Endothelial cell of umbilical vein (primary cell): Measurements from ENCODE around the gene INPP4B. TPM values are rescaled to one million over a fixed set of nuclear protein-coding genes. Genes with fewer than 3 reads are reported as not detected.

Experiments
- BruUV-seq: library from RNA; stranded (reverse); fragments of 400-500 nt; replicated peaks from 2 replicates; lab custom pipeline; 2021; lab: Mats Ljungman, UMichigan
- CTCF ChIA-PET: fragments of 300-600, 350-600 bp; sonication (Branson Sonifier 250); formaldehyde crosslinking; loops from one replicate; lab custom pipeline; 2021; ENCODE audit warnings: antibody characterized with exemption, inconsistent platforms; lab: Charles Lee
- POLR2A ChIA-PET: fragments of 300-600, 350-600 bp; sonication (Branson Sonifier 250); formaldehyde crosslinking; loops from one replicate; lab custom pipeline; 2021; ENCODE audit warnings: antibody characterized with exemption, inconsistent platforms; lab: Charles Lee
- DNase-seq: peaks from one replicate; pipeline ENCODE4 v3.0.0-alpha.2; 2011; ENCODE audit warnings: low read depth, low spot score
- FAIRE-seq: peaks from 2 replicates; lab custom pipeline; 2011; peaks lifted over from hg19 to GRCh38; lab: Jason Lieb, UNC
- H2AFZ ChIP-seq: 2 replicates; pipeline ENCODE4 v1.6.0; 2012; ENCODE audit warnings: low read depth, low read length, control low read depth, inconsistent platforms
- H3K27ac ChIP-seq: 2 replicates; pipeline ENCODE4 v1.5.1; 2011; ENCODE audit warnings: low read depth, mild to moderate bottlenecking, control low read depth, low read length, moderate library complexity; ENCODE audit not compliant: insufficient read depth
- H3K27me3 ChIP-seq, 2 experiments: 2 replicates each; pipeline versions ENCODE4 v1.6.0 to v1.6.1; 2011; ENCODE audit warnings: low read length in 2 of 2, mixed read lengths in 1 of 2; ENCODE audit not compliant: control insufficient read depth in 2 of 2, insufficient read depth in 2 of 2
- H3K36me3 ChIP-seq, 2 experiments: 2 replicates in 1 of 2; 3 replicates in 1 of 2; pipeline ENCODE4 v1.5.1; 2011; ENCODE audit warnings: low read length in 2 of 2, mild to moderate bottlenecking in 1 of 2, moderate library complexity in 1 of 2; ENCODE audit not compliant: control insufficient read depth in 2 of 2, insufficient read depth in 2 of 2; ENCODE audit errors: extremely low read depth in 1 of 2
- H3K4me1 ChIP-seq: 3 replicates; pipeline ENCODE4 v1.5.1; 2011; ENCODE audit warnings: mild to moderate bottlenecking, low read length; ENCODE audit not compliant: control insufficient read depth, insufficient read depth; ENCODE audit errors: extremely low read depth
- H3K4me2 ChIP-seq: 2 replicates; pipeline ENCODE4 v1.6.1; 2011; ENCODE audit warnings: low read length, control low read depth, mixed read lengths; ENCODE audit not compliant: insufficient read depth
- H3K4me3 ChIP-seq, 3 experiments: fragments of 200-600 bp in 1 of 3; sonication (generic), shearing (Covaris generic) in 1 of 3; replicated peaks in 1 of 3; 2 replicates each; pipeline ENCODE4 v1.5.1; 2011 to 2016; ENCODE audit warnings: control low read depth in 3 of 3, low read length in 3 of 3, mild to moderate bottlenecking in 2 of 3, inconsistent platforms in 1 of 3, low read depth in 1 of 3, moderate library complexity in 1 of 3; ENCODE audit not compliant: insufficient read depth in 1 of 3
- H3K79me2 ChIP-seq: 2 replicates; pipeline ENCODE4 v1.6.0; 2012; ENCODE audit warnings: low read length, inconsistent platforms; ENCODE audit not compliant: control insufficient read depth, insufficient read depth
- H3K9ac ChIP-seq: replicated peaks from 2 replicates; pipeline ENCODE3; 2011; ENCODE audit warnings: low read length, control low read depth; ENCODE audit not compliant: insufficient read depth; ENCODE audit errors: extremely low read depth
- H3K9me1 ChIP-seq: replicated peaks from 3 replicates; pipeline ENCODE4 v1.6.0; 2011; ENCODE audit warnings: mild to moderate bottlenecking, low read length; ENCODE audit not compliant: control insufficient read depth, insufficient read depth; ENCODE audit errors: extremely low read depth
- H3K9me3 ChIP-seq: replicated peaks from 2 replicates; pipeline ENCODE4 v1.5.1; 2012; ENCODE audit warnings: low read length, inconsistent platforms; ENCODE audit not compliant: control insufficient read depth, insufficient read depth
- H4K20me1 ChIP-seq: replicated peaks from 2 replicates; pipeline ENCODE3; 2011; ENCODE audit warnings: mild to moderate bottlenecking, low read length; ENCODE audit not compliant: control insufficient read depth, insufficient read depth; ENCODE audit errors: extremely low read depth
- CTCF ChIP-seq, 2 donors: IDR thresholded peaks; 1 replicate in 1 of 2; 2 replicates in 1 of 2; pipeline ENCODE4 v1.5.1; 2011; ENCODE audit warnings: low read length in 2 of 2, mild to moderate bottlenecking in 2 of 2, moderate library complexity in 2 of 2, control low read depth in 1 of 2, inconsistent platforms in 1 of 2, low read depth in 1 of 2; ENCODE audit not compliant: insufficient read depth in 1 of 2; ENCODE audit errors: extremely low read depth in 1 of 2
- EZH2 ChIP-seq: IDR thresholded peaks from 2 replicates; pipeline ENCODE4 v1.6.1; 2012; ENCODE audit warnings: borderline replicate concordance, low read depth, mild to moderate bottlenecking, moderate library complexity, low read length, inconsistent platforms; ENCODE audit not compliant: severe bottlenecking
- FOS ChIP-seq: IDR thresholded peaks from 2 replicates; pipeline ENCODE4 v1.6.1; 2011; ENCODE audit warnings: mild to moderate bottlenecking, low read length, moderate library complexity, borderline replicate concordance; ENCODE audit not compliant: insufficient read depth
- GATA2 ChIP-seq: IDR thresholded peaks from 2 replicates; pipeline ENCODE4 v1.7.0; 2011; ENCODE audit warnings: low read depth, mild to moderate bottlenecking, moderate library complexity, mixed read lengths, low read length; ENCODE audit not compliant: insufficient read length, insufficient read depth
- JUN ChIP-seq: IDR thresholded peaks from 2 replicates; pipeline ENCODE4 v1.6.1; 2011; ENCODE audit warnings: borderline replicate concordance, low read depth; ENCODE audit not compliant: insufficient read length, insufficient read depth
- MAX ChIP-seq: IDR thresholded peaks from 2 replicates; pipeline ENCODE4 v1.6.1; 2011; ENCODE audit not compliant: insufficient read depth, insufficient read length
- MYC ChIP-seq: IDR thresholded peaks from one replicate; pipeline ENCODE4 v1.6.1; 2011; ENCODE audit warnings: mild to moderate bottlenecking, low read depth, low read length
- POLR2A ChIP-seq: IDR thresholded peaks from 2 replicates; pipeline ENCODE4 v1.6.1; 2012; ENCODE audit warnings: low read depth, mild to moderate bottlenecking, control low read depth, low read length
- POLR2AphosphoS5 ChIP-seq: IDR thresholded peaks from 2 replicates; pipeline ENCODE4 v1.6.1; 2012; ENCODE audit warnings: low read depth, mild to moderate bottlenecking, control low read depth, low read length, moderate library complexity; ENCODE audit not compliant: insufficient read depth
- dilution Hi-C: fragments of 300-500 bp; cut with MboI; formaldehyde crosslinking; loops from one replicate; pipeline ENCODE4 v1.15.0; 2019; ENCODE audit warnings: low sequenced_read_pairs; ENCODE audit not compliant: extremely low pct_ligation_motif_present
- intact Hi-C: fragments of 100-400 bp; cut with micrococcal nuclease; formaldehyde crosslinking; loops from one replicate; pipeline ENCODE4 v1.10.0; 2022
- polyA plus RNA-seq, 4 experiments: library from polyadenylated mRNA; depleted of rRNA in 3 of 4; stranded (reverse) in 3 of 4; unstranded in 1 of 4; fragments of >200 nt; gene quantifications; 2 replicates each; pipeline versions ENCODE4 v1.2.1 to v1.2.3, GENCODE V29; 2011 to 2012; ENCODE audit warnings: missing spikeins in 1 of 4
- total RNA-seq: library from RNA; stranded (reverse); gene quantifications from 2 replicates; pipeline ENCODE4 v1.2.3, GENCODE V29; 2021

INPP4B gene
- total and polyA plus RNA-seq, 2 donors (not counting 3 experiments of a cell fraction or from before 2014, with no cell fraction given), result 0.41 to 3.1 TPM

GRCh38 chr4:142341268-142341667 is 504.8 kb downstream of the INPP4B start:
- Histone ChIP-seq H3K4me2 (no peak overlapping the region), H3K79me2 (no peaks in the 10 kb centered on the region), H2AFZ (no peak overlapping the region), H3K9ac (no peak overlapping the region), H3K36me3 (no peaks in the 10 kb centered on the region), H3K4me3 (no peak overlapping the region), H4K20me1 (no peaks in the 10 kb centered on the region), H3K9me3 (no peaks in the 10 kb centered on the region), H3K4me1 (no peaks in the 10 kb centered on the region), H3K27me3 (no peaks in the 10 kb centered on the region), H3K9me1 (no peaks in the 10 kb centered on the region), H3K27ac (no peak overlapping the region)
- BruUV-seq, result no TSS peak
- no peak for DNase-seq
- FAIRE-seq, result no peak
- CTCF ChIA-PET, result interaction anchor here (1.0 to 1.7 kb wide), 3 partner anchors 11 to 419 kb away, joined by 3 to 4 read pairs (median 3); no protein-coding TSS in a partner anchor
- no peak for TF ChIP-seq MYC
- TF ChIP-seq JUN, result no peak
- TF ChIP-seq GATA2, result no peak
- TF ChIP-seq POLR2A, result no peak
- TF ChIP-seq CTCF (IDR thresholded peaks at IDR 0.05; ENCODE audit: extremely low read depth in 1 of 2, insufficient read depth in 1 of 2, low read depth in 1 of 2, low read length in 2 of 2), result no peak
- intact Hi-C loops (no loop called here), dilution Hi-C loops (no loop called here)
- POLR2A ChIA-PET, result no interaction called here

GRCh38 chr4:142339053-142339452 is 507.0 kb downstream of the INPP4B start:
- no peak overlapping the region for H3K4me3 ChIP-seq
- no peaks in the 10 kb centered on the region for H3K36me3 ChIP-seq
- H4K20me1 ChIP-seq, result no peaks in the 10 kb centered on the region
- ChIA-PET CTCF (no interaction called here), POLR2A (no interaction called here)
- H3K9me3 ChIP-seq, result no peaks in the 10 kb centered on the region
- no peak for TF ChIP-seq CTCF (IDR thresholded peaks at IDR 0.05; ENCODE audit: extremely low read depth in 1 of 2, insufficient read depth in 1 of 2, low read depth in 1 of 2, low read length in 2 of 2)
- no peak for TF ChIP-seq EZH2
- no peak for TF ChIP-seq MYC
- no peak for TF ChIP-seq MAX
- no peak for TF ChIP-seq GATA2
- TF ChIP-seq JUN, result no peak
- TF ChIP-seq POLR2AphosphoS5, result no peak
- no peak for TF ChIP-seq FOS
- no peak for TF ChIP-seq POLR2A
- DNase-seq, result no peak
- no peaks in the 10 kb centered on the region for H3K4me1 ChIP-seq
- dilution Hi-C loops, result no loop called here
- FAIRE-seq, result no peak
- H3K4me2 ChIP-seq, result no peak overlapping the region
- intact Hi-C loops, result no loop called here
- no peaks in the 10 kb centered on the region for H3K27me3 ChIP-seq
- H3K9me1 ChIP-seq, result no peaks in the 10 kb centered on the region
- H2AFZ ChIP-seq, result no peak overlapping the region
- BruUV-seq, result no TSS peak
- H3K27ac ChIP-seq, result no peak overlapping the region
- no peaks in the 10 kb centered on the region for H3K79me2 ChIP-seq
- H3K9ac ChIP-seq, result no peak overlapping the region
